GM21576 (cell line): Measurements from ENCODE around the gene MRGPRG.
"Not testable (repeated sequence)": the region's sequence is repeated elsewhere in the genome, so short reads cannot be mapped to it uniquely, and the experiment has no call there.

Experiments
- ATAC-seq: cut with Tn5 transposase; IDR thresholded peaks from one replicate; pipeline ENCODE4 v1.9.1; 2021; ENCODE audit warnings: mild to moderate bottlenecking, moderate library complexity; ENCODE audit not compliant: unreplicated experiment

MRGPRG gene

GRCh38 chr11:3218483-3219280 lies at the start of gene MRGPRG:
MRGPRG (minus strand) TSS chr11:3218813; CDS start chr11:3218813, 0 bp downstream.
- ATAC-seq, result no peak

- ATAC-seq, result not testable (repeated sequence)
These were observed 43.9 kb upstream of the MRGPRG start for GRCh38 chr11:3262548-3262947.

GRCh38 chr11:3261831-3262230 lies 43.2 kb upstream of the MRGPRG start:
- ATAC-seq, result not testable (repeated sequence)

GRCh38 chr11:3257509-3257908 lies 38.9 kb upstream of the MRGPRG start:
- ATAC-seq, result not testable (repeated sequence)

GRCh38 chr11:3255241-3255640 lies 36.6 kb upstream of the MRGPRG start:
- not testable (repeated sequence) for ATAC-seq

GRCh38 chr11:3254773-3255172 lies 36.2 kb upstream of the MRGPRG start:
- not testable (repeated sequence) for ATAC-seq

GRCh38 chr11:3245071-3245470 lies 26.5 kb upstream of the MRGPRG start:
- no peak for ATAC-seq

- no peak for ATAC-seq
These were observed 25.3 kb upstream of the MRGPRG start for GRCh38 chr11:3243880-3244279.

- no peak for ATAC-seq
These were observed 18.5 kb upstream of the MRGPRG start for GRCh38 chr11:3237119-3237518.

- ATAC-seq, result no peak
These were observed 16.2 kb upstream of the MRGPRG start for GRCh38 chr11:3234846-3235245.

- no peak for ATAC-seq
These were observed 14.3 kb upstream of the MRGPRG start for GRCh38 chr11:3232956-3233355.

GRCh38 chr11:3231851-3232744 lies 13.5 kb upstream of the MRGPRG start, which contains the start of gene MRGPRE:
MRGPRE (minus strand) TSS chr11:3232417; CDS start chr11:3228799, 3,618 bp downstream.
- ATAC-seq, result no peak

- no peak for ATAC-seq
These were observed 12.9 kb upstream of the MRGPRG start for GRCh38 chr11:3231550-3231850.

- ATAC-seq, result no peak
These were observed 12.3 kb upstream of the MRGPRG start for GRCh38 chr11:3230636-3231549.

- ATAC-seq, result no peak
These were observed 11.3 kb upstream of the MRGPRG start for GRCh38 chr11:3229673-3230630.

GRCh38 chr11:3228445-3228829 lies 9.8 kb upstream of the MRGPRG start:
- no peak for ATAC-seq

- no peak for ATAC-seq
These were observed 9.2 kb upstream of the MRGPRG start for GRCh38 chr11:3227568-3228444.

GRCh38 chr11:3226846-3227567 lies 8.4 kb upstream of the MRGPRG start:
- no peak for ATAC-seq
